HG02623 (cell line): Measurements from ENCODE around the gene MMP3.

Source experiments
- ATAC-seq: cut with Tn5 transposase; IDR thresholded peaks from one replicate; pipeline ENCODE4 v1.9.1; 2021; ENCODE audit warnings: moderate library complexity; ENCODE audit not compliant: unreplicated experiment

Gene MMP3

DNA sequence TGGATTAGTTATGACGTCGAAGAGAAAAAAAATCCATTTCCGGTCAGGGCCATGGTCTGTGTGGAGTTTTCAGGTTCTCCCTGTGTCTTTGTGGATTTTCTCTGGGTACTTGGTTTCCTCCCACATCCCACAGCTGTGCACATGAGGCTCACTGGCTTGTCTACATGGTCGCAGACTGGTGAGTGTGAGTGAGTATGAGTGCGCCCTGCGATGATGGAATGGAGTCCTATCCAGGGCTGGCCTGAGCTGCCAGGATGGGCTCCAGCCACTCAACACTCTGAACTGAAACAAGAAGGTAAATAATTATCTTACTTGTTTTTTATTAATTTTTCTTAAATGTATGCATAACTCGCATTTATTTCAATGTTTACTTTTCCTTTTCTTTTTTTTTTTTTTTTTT, 10.8 kb downstream of the MMP3 start:
- no peak for ATAC-seq

DNA sequence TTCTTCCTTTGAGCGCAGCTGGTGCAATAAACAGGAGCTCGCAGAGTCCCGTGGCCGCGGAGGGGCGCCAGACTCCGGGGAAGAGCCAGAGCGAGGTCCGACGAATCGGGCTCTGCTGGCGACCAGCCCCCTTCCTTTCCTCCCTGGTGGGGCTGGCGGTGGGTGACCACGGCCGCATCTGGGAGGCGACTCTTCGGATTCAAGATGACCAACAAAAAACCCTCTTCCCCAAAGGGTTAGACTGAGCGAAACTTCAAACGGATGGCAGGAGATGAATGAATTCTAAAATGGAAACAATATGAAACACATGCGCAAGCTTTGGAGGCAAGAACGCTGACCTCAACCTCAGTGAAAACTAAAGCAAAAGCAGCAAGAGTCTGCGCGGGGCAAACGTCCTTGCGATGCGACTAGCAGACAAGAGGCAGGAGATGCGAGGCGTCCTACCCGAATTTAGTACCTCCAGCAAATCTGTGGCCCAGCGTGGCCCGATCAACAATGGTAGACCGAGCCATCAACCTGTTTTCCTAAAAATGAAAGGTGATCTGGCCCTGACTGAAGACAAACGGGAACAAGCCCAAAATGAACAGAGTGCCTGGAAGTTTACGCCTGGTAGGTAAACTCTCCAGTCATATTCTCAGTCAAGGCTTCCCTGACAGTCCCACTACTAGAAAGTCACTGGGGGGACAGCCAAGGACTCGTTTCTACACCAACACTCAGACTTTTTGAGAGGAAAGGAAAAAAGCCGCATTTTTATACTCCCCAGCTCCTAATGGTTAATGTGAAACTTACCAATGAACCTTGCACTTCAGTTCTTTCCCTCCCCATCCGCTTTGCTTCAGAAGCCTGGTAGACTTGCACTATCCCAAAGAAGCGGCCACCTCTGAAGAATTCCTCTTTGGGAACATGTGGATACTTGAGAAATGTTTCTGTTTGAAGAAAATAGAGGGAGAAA, 11.6 kb downstream of the MMP3 start:
- ATAC-seq = no peak

DNA sequence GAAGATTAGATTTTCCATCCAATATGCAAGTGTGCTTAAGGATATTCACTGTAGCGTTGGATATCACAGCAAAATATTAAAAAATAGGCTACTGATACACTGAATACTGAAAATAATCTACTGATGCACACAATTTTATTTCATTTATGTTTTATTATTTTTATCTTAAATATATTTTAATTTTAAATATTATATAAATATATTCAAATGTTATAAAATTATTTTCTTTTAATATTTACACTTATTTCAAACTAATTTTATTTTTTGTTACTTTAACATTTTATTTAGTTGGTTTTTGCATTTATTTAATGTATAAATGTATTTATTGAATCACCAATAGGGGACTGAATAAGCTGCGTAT, 12.3 kb downstream of the MMP3 start:
- ATAC-seq = no peak

DNA sequence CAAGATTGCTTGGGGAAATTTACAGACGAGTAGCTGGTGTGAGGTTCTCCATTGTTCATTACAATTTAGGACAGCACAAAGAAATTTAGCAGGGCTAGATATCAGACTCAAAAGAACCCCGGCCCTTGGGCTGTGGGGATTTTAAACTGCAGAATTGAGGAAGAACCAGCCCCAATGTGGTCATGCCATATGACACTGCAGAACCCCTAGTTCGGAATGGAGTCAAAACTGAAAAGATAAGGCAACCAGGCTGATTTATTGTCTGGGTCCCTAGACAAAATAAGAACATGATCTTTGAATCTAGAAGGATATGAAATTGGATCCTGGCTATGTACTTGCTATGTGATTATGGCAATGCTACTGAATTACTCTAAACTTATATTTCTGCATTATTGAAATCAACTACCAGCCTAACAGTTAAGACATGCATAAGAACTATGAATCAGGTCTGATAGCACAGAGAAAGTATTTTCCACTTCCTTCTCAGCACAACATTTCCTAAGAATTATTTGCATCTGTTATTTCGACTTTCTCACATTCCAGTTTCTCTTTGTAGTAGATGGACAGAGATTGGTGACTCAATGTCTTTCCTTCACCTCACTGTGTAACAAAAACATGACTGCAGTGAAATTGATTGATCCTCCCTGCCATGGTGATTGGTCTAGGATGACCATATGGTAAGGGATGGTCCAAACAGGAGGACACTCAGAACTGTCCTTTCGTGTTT, 13.2 kb downstream of the MMP3 start:
- no peak for ATAC-seq

DNA sequence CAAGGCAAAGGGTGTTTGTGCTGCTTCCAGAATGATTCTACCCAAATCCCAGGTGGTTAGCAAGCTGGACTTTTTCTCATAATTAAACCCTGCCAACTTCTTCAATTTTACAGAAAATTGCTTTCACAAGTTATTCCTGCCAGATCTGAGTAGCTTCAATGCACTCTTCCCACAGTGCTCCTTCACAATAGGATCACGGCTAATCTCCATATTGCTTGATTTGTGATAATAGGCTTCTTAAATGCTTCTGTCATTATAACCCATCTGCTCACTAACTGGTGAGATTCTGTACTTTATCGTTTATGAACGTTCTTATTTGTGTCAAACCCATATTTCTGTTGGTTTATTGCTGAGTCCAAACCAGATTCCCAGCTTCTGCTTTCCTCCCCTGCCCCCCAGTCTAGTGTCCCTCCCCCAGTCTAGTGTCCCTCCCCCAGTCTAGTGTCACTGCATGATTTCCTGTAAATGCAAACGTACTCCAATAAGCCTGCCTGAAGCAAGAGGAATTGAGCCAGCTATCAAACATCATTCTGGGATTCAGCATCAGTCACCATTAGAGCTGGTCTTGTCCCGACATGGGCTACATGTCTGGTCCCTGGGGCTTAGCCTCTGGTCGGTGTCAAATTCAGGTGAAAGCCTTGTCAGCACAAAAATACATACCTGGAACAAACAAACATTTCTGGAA, 14.0 kb downstream of the MMP3 start:
- no peak for ATAC-seq

DNA sequence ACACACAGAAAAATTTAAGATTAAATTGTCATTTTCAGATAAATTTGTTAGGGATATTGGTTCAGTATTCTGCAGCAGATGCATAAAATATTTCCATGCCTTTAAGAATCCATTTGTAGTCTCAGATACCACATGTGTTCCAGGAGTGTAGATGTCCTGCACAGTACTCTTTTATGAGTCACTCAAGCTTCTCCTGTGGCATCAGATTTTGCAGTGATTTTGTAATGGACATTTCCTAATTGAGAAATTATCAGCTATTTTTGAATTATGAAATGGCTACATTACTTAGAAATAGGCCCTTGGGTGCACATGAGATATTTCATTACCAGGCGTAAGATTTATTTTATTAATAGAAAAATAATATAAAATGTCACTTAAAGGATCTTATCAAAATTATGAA, 18.9 kb downstream of the MMP3 start:
- no peak for ATAC-seq

DNA sequence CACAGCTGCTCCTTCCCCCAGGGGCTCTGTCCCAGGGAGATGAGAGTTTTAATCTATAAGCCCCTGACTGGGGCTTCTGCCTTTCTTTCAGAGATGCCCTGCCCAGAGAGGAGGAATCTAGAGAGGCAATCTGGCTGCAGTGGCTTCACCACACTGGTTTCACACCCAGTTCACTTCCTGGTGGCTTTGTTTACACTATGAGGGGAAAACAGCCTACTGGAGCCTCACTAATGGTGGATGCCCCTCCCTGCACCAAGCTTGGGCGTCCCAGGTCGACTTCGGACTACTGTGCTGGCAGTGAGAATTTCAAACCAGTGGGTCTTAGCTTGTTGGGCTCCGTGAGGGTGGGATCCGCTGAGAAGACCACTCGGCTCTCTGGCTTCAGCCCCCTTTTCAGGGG, 23.9 kb downstream of the MMP3 start:
- ATAC-seq = no peak

DNA sequence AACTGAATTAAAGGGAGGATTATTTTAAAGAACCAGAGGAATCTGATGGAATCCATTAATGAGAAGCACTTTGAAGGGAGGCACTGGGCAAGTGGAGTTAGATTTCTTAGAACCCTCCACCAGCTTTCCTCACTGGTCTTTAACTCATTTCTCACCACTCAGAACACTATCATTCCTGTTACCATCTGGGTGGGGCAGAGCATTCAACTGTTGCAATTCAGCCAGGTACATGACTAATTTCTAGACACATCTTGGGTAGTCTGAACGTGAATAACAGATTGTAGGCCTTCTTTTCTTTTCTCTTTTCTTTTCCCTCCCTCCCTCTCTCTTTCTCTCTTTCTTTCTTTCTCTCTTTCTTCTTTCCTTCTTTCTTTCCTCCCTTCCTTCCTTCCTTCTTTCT, 29.9 kb downstream of the MMP3 start:
- no peak for ATAC-seq

DNA sequence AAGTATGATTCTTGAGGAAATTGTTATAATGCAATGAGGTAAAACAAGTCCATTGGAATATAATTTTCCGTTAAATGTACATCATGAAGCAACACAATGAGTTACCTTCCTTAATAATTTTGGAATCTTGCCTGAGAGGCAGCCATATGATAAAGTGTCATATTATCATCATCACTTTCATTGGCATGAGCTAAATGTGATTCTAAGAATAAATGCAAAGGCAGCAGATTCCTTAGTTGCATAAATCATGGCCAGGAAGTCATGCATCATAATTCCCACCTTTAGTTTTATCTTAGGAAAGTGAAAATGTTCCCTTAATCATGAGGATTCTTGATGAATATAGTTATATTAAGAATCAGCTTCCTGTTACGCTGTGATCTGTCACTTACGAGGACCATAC, 31.2 kb downstream of the MMP3 start:
- no peak for ATAC-seq

DNA sequence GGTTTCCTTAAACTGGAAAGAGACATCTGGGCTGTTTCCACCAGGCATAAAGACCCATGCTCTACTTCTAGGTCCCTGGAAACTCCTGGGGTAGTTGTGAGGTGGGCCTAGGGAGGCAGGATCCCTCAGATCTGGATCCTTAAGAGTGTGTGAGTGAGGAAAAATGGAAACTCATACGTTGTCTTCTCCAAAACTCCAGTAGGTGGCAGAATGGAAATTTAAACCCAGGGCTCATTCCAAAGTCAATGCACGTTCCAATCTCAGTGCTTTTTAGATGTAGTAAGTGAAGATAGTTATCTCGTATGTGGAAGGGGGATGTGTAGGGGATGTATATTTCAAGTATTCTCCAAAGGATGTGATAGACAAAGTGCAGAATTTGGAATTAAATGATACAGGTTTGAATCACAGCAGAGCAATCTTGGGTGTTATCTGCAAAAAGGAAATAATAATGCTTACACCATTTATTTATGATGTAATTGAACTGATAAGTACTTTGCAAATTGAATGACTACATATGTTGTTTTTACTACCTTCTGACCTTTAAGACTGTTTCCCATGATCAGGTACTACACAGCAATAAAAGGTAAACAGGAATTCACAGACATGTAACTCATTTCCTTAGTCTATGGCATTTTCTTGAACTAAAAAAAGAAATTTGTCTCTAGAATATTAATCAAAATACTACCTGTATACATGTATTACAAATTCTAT, 32.3 kb downstream of the MMP3 start:
- no peak for ATAC-seq

DNA sequence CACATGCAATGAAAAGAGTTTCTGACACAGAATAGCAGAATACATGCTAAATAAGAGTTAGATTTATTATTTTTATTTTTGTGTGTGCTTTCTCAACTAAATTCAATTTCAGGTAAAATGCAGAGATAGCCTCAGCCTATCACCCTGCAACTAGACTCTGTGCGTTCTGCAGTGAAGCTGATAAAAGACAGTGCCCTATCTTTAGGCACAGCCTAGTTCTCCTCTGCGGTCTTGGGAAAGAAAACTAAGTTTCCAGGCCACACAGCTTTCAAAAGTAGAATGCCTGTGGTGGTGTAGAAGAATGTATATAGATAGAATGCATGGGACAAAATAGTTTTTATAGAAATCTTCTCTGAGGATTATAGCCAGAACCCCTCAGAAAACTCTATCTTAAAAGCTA, 33.4 kb downstream of the MMP3 start:
- ATAC-seq = no peak

DNA sequence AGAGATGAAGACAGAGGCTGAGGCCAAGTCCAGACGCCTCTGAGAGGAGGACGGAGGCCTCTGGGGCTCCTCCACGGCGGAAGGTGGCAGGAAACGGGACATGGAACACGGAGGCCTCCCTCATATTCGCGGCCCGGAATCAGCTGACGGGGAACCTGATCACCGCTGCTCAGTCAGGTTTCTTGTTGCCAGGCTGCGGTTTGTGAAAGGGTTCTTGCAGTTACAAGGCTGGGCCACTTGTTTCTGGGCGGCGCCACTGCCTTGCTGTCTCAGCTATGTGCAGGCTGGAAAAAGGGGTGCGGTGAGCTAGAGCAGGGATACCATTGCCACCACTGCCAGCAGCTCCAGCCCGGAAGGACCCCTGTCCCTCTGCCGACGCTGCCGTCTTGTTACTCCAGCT, 35.5 kb downstream of the MMP3 start:
- peak; percentile 64 for ATAC-seq

DNA sequence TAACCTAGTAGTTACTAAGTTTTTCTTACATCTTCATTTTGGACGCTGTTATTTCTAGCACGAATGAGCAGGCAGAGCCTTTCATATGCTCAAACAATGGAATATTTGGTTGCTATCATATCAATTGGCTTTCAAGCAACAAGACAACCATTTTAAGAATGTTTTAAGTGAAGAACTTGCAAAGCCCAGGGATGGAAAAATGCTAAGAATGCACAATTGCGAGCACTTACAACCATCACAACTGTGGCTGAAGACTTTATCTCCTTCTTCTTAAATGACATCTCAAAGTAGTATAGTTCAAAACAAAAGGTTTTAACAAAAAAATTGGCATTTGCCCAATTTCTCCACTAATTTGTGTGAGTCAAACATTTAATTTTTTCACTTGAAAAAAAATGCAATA, 37.1 kb downstream of the MMP3 start:
- no peak for ATAC-seq

DNA sequence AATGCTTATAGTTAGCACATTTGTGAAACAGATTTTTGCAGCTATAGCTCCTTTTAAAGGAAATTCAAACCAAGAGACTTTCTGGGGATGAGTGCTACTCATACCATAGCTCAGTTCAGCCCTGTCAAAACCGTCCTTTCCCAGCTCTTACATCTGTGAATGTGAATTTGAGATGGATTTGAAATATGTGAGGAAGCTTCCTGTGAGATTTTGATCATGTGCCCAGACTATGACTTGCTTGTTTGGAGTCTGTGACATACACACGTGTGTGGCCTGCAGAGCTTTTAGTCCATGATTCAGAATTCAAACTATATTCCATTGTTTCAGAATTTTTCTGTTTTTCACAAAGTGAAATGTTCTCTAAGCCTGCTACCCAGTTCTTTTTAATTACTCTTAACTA, 41.1 kb downstream of the MMP3 start:
- ATAC-seq = no peak

DNA sequence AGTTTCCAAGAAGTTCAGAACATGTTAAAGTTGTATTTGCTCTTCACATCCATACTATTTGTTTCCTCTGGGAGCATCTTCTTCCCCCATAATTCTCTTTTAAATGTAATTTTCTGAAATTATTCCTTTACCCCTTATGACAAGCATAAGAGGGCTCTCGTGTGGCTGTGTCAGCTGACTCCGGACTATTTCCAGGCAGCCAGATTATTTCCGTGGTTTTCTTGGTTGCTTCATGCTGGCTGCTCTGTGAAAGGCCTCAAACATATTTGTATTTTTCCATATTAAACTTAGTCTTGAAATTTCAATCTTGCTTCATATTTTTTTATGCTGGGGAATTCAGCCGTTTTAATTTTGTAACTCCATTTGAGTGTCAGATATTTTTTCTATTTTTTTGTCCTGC, 42.6 kb downstream of the MMP3 start:
- ATAC-seq = no peak

DNA sequence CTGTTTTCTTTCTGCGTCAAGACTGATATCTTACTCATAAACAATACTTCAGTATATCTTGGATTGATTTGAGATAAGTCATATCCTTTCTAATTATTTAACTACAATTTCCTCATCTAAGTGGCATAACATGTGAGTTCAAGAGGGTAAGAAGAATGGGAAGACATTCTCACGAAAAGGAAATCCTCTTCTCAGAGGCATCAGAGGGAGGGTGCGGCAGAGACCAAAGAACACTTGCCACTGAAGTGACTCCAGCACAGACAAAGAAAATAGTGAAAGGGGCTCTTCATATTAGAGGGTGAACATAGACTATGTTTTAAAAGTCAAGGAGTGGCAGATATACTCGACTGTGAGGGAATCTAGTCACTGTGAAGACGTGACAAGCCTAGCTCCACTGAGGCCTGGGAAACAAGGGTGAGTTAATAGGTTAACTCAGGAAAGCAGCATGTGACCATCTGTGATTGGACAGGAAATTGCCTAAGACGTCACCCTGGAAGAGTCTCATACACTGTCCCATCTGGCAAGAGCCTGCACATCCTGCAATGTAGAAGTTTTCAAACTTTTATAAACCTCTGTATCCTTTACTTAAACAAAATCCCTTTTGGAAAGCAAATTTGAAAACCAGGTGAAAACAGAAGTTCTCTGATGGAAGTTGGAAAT, 43.6 kb downstream of the MMP3 start:
- ATAC-seq = no peak

DNA sequence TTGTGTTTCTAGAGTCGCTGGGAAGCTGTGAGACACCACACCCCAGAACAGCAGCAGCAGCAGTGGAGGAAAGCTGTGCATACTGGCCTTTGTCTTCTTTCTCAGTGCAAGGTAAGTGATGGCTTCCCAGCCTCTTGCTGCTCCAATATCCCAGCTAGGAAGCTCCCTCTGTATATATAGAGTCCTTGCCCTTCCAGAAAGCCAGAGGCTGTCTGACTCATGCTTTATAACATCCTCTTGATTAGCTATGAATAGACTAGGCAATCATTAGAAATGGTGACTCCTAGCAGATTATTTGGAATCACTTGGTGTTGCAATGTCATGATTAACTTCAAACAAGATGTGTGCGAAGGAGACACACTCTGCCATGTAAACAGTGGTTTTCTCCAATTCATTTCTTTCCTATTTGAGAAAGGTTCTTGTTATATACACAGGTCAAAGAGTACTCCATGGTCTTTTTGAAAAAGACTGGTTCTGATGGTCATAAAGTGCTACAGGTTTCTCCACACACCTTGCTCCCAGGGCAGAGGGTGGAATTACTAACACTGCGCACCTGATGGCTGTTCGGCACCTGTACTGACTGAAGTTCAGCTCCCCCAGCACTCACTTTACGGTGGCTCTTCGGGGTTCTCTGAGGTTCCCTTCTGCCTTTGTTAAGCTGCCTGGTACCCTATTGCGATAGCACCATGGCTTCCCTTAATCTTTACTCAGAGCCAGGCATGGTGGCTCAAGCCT, 45.2 kb downstream of the MMP3 start, which contains the start of gene MMP1:
Gene MMP1, minus strand, starts transcription at position 149 of the 735 bp plus-strand sequence. Its CDS starts 68 bp downstream, at position 81.
- no peak for ATAC-seq

DNA sequence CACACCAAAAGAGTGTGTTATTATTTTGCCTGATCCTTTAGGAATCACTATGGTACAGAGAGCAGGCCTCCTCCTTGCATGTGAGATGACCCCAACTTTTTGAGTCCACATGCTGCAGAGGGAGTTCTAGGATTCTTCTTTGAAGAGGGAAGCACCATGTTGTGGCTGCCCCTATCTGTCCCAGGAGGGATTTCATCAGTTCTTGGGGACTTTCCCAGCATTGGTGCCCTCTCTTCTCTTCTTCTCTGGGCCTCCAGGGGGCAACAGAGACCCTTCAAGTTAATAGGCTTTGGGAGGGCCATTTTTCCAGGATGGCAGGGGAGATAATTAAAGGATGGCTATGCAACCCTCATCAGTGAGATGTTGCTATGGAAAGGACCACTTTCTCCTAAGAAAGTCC, 49.0 kb downstream of the MMP3 start:
- ATAC-seq = peak; percentile 95

DNA sequence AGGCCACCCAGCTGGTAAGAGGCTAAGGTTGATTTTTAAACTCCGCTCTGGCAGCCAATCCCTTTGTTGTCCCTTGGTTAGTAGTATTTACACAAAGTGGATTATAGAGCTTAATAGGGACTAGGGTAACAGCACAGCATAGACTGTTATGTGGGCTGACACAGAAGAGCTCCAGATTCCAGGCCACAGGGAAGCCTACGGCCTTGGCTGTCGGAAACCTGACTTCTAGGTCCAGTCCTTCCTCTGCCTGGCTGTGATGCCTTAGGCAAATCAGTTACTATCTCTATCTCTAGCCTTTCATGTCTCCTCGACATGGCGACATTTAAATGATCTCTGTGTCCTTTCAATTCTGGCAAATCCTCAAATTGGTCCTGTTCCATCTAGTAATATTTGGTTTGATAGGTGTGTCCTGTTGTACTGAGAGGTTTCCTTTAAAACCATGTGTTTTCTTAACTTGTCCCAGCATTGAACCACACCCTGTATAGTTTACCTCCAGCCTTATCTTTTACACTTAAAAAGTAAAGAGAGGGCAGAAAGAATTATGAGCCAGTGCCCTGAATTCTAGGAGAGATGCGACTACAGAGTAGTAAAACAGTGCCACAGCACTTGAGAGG, 49.6 kb downstream of the MMP3 start:
- no peak for ATAC-seq
